ENCODE measurements around the gene BCAP29.
"Not testable (repeated sequence)": the region's sequence is repeated elsewhere in the genome, so short reads cannot be mapped to it uniquely, and the experiment has no call there.

Gene BCAP29, protein sequence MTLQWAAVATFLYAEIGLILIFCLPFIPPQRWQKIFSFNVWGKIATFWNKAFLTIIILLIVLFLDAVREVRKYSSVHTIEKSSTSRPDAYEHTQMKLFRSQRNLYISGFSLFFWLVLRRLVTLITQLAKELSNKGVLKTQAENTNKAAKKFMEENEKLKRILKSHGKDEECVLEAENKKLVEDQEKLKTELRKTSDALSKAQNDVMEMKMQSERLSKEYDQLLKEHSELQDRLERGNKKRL

DNA sequence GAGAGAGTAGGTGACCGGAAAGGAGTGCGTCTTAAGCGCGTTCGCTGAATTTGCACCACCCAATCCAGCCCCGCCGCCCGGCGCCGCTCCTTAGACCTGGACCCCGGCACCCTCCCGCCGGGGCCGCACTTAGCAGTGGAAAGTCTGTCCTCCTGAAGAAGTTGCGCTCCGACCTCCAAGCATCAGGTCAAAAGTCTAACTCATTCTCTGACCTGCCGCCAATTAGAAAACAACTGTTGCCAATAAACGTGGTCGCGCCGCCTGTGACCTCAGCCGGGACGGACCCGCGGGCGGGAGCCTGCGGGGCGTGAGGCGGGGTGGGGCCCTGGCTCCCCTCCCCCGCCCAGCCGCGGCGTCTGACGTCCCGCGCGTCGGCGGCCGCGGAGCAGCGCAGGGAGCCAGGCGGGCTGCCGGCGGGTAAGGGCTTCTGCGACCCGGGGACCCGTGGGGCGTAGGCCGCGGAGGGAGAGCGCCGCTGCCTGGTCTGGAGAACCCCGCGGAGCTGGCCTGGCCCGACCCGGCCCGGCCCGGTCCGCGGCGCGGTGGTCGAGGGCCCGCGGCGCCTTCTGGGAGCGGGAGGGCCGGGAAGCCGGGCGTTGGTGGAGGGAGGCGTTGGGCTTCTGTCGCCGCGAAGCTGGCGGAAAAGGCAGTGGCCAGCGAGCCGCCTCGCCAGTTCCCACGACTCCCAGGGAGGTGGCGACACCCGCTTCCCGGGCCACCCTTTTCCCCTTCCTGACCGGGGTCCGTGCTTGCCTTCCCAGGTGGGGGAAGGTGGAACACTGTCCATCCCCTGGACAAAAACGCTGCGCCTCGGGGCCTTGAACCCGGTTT, at the start of gene BCAP29:
Gene BCAP29, plus strand, starts transcription at position 362 of the 831 bp plus-strand sequence. CDS start 527 bp downstream, outside the sequence.
- peak within 1 kb of the TSS; percentile 84 for H3K4me3 ChIP-seq (ENCODE audit: low read length)
- peak; percentile 57 for DNase-seq (ENCODE audit: low read depth)
- TF ChIP-seq, protein P1, sequence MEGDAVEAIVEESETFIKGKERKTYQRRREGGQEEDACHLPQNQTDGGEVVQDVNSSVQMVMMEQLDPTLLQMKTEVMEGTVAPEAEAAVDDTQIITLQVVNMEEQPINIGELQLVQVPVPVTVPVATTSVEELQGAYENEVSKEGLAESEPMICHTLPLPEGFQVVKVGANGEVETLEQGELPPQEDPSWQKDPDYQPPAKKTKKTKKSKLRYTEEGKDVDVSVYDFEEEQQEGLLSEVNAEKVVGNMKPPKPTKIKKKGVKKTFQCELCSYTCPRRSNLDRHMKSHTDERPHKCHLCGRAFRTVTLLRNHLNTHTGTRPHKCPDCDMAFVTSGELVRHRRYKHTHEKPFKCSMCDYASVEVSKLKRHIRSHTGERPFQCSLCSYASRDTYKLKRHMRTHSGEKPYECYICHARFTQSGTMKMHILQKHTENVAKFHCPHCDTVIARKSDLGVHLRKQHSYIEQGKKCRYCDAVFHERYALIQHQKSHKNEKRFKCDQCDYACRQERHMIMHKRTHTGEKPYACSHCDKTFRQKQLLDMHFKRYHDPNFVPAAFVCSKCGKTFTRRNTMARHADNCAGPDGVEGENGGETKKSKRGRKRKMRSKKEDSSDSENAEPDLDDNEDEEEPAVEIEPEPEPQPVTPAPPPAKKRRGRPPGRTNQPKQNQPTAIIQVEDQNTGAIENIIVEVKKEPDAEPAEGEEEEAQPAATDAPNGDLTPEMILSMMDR (conservative IDR thresholded peaks at IDR 0.05; ENCODE audit: low read length): peak; percentile 24; the same call in 1 of the 2 replicates

DNA sequence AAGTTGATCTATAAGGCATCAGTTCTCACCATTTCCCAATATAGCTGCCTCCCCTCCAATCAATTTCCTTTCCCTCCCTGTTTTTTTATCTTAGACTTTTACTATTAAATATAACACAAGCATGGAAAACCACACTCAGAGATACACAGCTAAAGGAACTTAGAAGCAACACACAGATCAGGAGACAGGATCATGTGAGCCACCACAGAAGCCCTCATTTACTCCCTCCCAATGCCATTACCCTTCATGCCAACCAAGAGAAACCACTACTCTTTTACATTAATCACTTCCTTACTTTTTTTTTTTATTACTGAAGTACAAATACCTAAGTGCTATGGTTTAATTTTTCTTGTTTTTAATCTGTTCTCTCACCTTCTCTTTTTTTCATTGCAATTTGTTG, 49.3 kb upstream of the BCAP29 start:
- H3K4me3 ChIP-seq (ENCODE audit: low read length): no peak overlapping the region
- TF ChIP-seq, protein P1 (conservative IDR thresholded peaks at IDR 0.05; ENCODE audit: low read length): no peak
- no peak for DNase-seq (ENCODE audit: low read depth)

DNA sequence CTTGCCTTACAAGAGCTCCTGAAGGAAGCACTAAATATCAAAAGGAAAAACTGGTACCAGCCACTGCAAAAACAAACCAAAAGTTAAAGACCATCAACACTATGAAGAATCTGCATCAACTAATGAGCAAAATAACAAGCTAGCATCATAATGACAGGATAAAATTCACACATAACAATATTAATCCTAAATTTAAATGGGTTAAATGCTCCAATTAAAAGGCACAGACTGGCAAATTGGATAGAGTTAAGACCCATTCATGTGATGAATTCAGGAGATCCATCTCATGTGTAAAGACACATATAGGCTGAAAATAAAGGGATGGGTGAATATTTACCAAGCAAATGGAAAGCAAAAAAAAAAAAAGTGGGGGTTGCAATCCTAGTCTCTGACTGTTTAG, 45.9 kb upstream of the BCAP29 start:
- TF ChIP-seq, protein P1 (conservative IDR thresholded peaks at IDR 0.05; ENCODE audit: low read length): no peak
- H3K4me3 ChIP-seq (ENCODE audit: low read length): no peak overlapping the region

DNA sequence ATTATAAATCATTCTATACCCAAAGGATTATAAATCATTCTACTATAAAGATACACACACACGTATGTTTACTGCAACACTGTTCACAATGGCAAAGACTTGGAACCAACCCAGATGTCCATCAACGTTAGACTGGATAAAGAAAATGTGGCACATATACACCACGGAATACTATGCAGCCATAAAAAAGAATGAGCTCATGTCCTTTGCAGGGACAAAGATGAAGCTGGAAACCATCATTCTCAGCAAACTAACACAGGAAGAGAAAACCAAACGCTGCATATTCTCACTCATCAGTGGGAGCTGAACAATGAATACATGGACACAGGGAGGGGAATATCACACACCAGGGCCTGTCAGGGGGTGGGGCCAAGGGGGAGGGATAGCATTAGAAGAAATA, 42.8 kb upstream of the BCAP29 start:
- DNase-seq (ENCODE audit: low read depth): not testable (repeated sequence)

More for the DNA sequence above, 45.9 kb upstream of the BCAP29 start:
- DNase-seq (ENCODE audit: low read depth): no peak

DNA sequence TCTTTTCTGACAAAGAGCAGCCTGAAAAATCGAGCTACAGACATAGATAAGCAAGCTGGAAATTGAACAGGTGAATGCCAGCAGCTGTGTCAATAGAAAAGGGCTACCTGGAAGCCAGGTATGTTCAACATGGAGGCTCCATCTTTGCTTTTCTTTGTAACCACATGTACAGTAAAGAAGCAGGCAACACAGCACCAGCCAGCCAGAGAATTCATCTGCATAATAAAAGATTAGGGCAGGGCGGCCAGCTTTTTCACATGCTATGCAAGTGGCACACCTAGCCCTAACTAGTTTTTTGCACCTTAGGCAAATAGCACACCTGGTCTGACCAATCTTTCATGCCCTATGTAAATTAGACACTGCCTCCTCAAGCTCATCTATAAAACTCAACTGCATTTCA, 42.0 kb upstream of the BCAP29 start:
- no peak for DNase-seq (ENCODE audit: low read depth)
- TF ChIP-seq, protein P1 (conservative IDR thresholded peaks at IDR 0.05; ENCODE audit: low read length): no peak
- H3K4me3 ChIP-seq (ENCODE audit: low read length): no peak overlapping the region

More for the DNA sequence above, 42.8 kb upstream of the BCAP29 start:
- not testable (repeated sequence) for H3K4me3 ChIP-seq (ENCODE audit: low read length)

DNA sequence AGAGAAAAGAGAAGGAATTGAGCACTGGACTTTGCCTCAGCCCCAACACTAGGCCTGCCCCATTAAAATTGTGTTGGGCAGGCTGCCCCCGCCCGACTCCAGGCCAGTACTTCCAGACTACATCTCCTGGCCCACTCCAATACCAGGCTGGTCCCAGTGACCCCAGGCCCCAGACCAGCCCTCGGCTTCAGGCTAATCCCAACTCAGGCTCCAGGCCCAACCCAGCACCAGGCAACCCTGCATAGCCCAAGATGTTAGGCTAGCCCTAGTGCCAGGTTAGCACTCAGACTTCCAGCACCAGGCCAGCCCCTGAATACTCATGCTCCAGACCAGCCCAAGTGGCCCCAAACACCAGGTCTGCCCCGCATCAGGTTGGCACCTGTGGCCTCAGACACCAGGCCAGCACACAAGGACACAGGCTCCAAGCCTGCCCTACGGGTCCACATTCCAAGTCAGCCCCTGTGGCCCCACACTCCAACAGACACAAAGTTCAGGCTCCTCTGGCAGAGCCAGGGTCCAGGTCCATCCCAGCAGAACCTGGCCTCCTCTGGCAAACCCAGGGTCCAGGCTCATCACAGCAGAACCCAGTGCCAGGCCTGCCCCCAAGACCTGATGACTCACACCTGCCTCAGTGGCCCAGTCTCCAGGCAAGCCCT, 36.6 kb upstream of the BCAP29 start:
- TF ChIP-seq, protein P1 (conservative IDR thresholded peaks at IDR 0.05; ENCODE audit: low read length): no peak
- no peak overlapping the region for H3K4me3 ChIP-seq (ENCODE audit: low read length)
- no peak for DNase-seq (ENCODE audit: low read depth)

DNA sequence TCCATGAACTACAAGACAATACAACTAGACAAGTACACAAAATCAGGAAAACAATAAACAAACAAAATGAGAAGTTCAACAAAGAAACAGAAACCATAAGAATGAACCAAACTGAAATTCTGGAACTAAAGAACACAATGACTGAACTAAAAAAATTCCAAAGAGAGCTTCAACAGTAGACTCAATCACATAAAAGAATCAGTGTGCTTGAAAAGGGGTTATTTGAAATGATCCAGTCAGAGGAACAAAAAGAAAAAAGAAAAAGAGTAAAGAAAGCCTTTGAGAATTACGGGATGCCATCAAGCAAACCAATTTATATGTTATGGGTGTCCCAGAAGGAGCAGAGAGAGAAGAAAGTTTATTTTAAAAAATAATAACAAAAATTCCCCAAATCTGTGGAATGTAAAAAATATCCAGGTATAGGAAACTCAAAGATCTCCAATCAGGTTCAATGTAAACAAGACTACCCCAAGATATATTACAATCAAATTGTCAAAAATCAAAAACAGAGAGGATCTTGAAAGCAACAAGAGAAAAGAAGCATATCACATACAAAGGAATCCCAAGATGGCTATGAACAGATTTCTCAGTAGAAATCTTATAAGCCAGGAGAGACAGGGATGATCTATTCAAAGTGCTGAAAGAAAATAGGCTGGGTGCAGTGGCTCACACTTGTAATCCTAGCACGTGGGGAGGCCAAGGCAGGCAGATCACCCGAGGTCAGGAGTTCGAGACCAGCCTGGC, 35.0 kb upstream of the BCAP29 start:
- H3K4me3 ChIP-seq (ENCODE audit: low read length): no peak overlapping the region
- TF ChIP-seq, protein P1 (conservative IDR thresholded peaks at IDR 0.05; ENCODE audit: low read length): no peak
- DNase-seq (ENCODE audit: low read depth): no peak

All from AG10803 (cell line).